H9 (cell line): ENCODE data around the gene ROBO4. TPM values are rescaled to one million over a fixed set of nuclear protein-coding genes. Genes with fewer than 3 reads are reported as not detected.

Experiments used
- DNase-seq: peaks from one replicate; pipeline ENCODE4 v3.0.0-alpha.2; 2017
- H2AFZ ChIP-seq: one replicate; pipeline ENCODE4 v1.6.1; 2013; ENCODE audit warnings: mild to moderate bottlenecking, low read length, control low read depth, moderate library complexity
- H2AK5ac ChIP-seq: 2 replicates; pipeline ENCODE4 v1.6.1; 2013; ENCODE audit warnings: low read length, control low read depth, mixed read lengths; ENCODE audit not compliant: insufficient read length
- H2BK120ac ChIP-seq: one replicate; pipeline ENCODE4 v1.6.1; 2013; ENCODE audit warnings: low read depth, mild to moderate bottlenecking, low read length, control low read depth, inconsistent platforms; ENCODE audit not compliant: poor library complexity, severe bottlenecking
- H2BK12ac ChIP-seq: 2 replicates; pipeline ENCODE4 v1.6.1; 2013; ENCODE audit warnings: low read length, control low read depth, mixed read lengths, low read depth; ENCODE audit not compliant: insufficient read length
- H2BK15ac ChIP-seq: 2 replicates; pipeline ENCODE4 v1.6.1; 2013; ENCODE audit warnings: low read depth, low read length, control low read depth
- H2BK20ac ChIP-seq: one replicate; pipeline ENCODE4 v1.6.1; 2013; ENCODE audit warnings: low read depth, mild to moderate bottlenecking, low read length, control low read depth, inconsistent platforms; ENCODE audit not compliant: poor library complexity, severe bottlenecking
- H2BK5ac ChIP-seq: 2 replicates; pipeline ENCODE4 v1.6.1; 2013; ENCODE audit warnings: low read length, control low read depth, mixed read lengths; ENCODE audit not compliant: insufficient read length
- H3K14ac ChIP-seq: 2 replicates; pipeline ENCODE4 v1.6.1; 2013; ENCODE audit warnings: low read length, control low read depth; ENCODE audit not compliant: insufficient read depth
- H3K18ac ChIP-seq: 2 replicates; pipeline ENCODE4 v1.6.1; 2013; ENCODE audit warnings: low read depth, mild to moderate bottlenecking, mixed read lengths, low read length, control low read depth; ENCODE audit not compliant: insufficient read length
- H3K23ac ChIP-seq: 2 replicates; pipeline ENCODE4 v1.6.1; 2013; ENCODE audit warnings: low read length, control low read depth, mixed read lengths, low read depth; ENCODE audit not compliant: insufficient read length
- H3K23me2 ChIP-seq: 2 replicates; pipeline ENCODE4 v1.6.1; 2013; ENCODE audit warnings: low read depth, mild to moderate bottlenecking, mixed read lengths, low read length, control low read depth; ENCODE audit not compliant: insufficient read length, poor library complexity, severe bottlenecking
- H3K27ac ChIP-seq: 2 replicates; pipeline ENCODE4 v1.5.1; 2013; ENCODE audit warnings: low read length, control low read depth, mixed read lengths, low read depth; ENCODE audit not compliant: insufficient read length
- H3K27me3 ChIP-seq: 2 replicates; pipeline ENCODE4 v1.6.1; 2013; ENCODE audit warnings: low read length, control low read depth, inconsistent platforms; ENCODE audit not compliant: insufficient read depth
- H3K4ac ChIP-seq: 2 replicates; pipeline ENCODE4 v1.6.1; 2013; ENCODE audit warnings: low read depth, mild to moderate bottlenecking, control low read depth, inconsistent platforms, low read length, moderate library complexity
- H3K4me1 ChIP-seq: 2 replicates; pipeline ENCODE4 v1.6.1; 2013; ENCODE audit warnings: low read length, control low read depth, inconsistent platforms; ENCODE audit not compliant: insufficient read depth
- H3K4me2 ChIP-seq: 2 replicates; pipeline ENCODE4 v1.6.1; 2013; ENCODE audit warnings: low read length, control low read depth, mixed read lengths; ENCODE audit not compliant: insufficient read length, insufficient read depth
- H3K56ac ChIP-seq: 2 replicates; pipeline ENCODE4 v1.6.1; 2013; ENCODE audit warnings: low read depth, mild to moderate bottlenecking, mixed read lengths, low read length, control low read depth; ENCODE audit not compliant: insufficient read length
- H3K79me1 ChIP-seq: 2 replicates; pipeline ENCODE4 v1.6.1; 2013; ENCODE audit warnings: low read depth, mild to moderate bottlenecking, moderate library complexity, low read length, control low read depth, inconsistent platforms; ENCODE audit not compliant: insufficient read depth, poor library complexity, severe bottlenecking
- H3K79me2 ChIP-seq: 2 replicates; pipeline ENCODE4 v1.6.1; 2013; ENCODE audit warnings: low read length, control low read depth, inconsistent platforms; ENCODE audit not compliant: insufficient read depth
- H3K9ac ChIP-seq: 2 replicates; pipeline ENCODE4 v1.6.1; 2013; ENCODE audit warnings: low read length, control low read depth, mixed read lengths; ENCODE audit not compliant: insufficient read length; ENCODE audit errors: extremely low read depth
- H3K9me3 ChIP-seq: one replicate; pipeline ENCODE4 v1.6.1; 2013; ENCODE audit warnings: low read depth, low read length, inconsistent platforms; ENCODE audit not compliant: control insufficient read depth
- H3T11ph ChIP-seq: one replicate; pipeline ENCODE4 v1.6.1; 2013; ENCODE audit warnings: mild to moderate bottlenecking, low read length, control low read depth, inconsistent platforms
- H4K20me1 ChIP-seq: one replicate; pipeline ENCODE4 v1.6.1; 2013; ENCODE audit not compliant: control insufficient read depth, insufficient read length, insufficient read depth
- H4K5ac ChIP-seq: 2 replicates; pipeline ENCODE4 v1.6.1; 2013; ENCODE audit warnings: low read depth, mild to moderate bottlenecking, mixed read lengths, low read length, control low read depth; ENCODE audit not compliant: insufficient read length
- H4K8ac ChIP-seq: replicated peaks from 2 replicates; pipeline ENCODE4 v1.6.1; 2013; ENCODE audit warnings: low read length, control low read depth, mixed read lengths, low read depth; ENCODE audit not compliant: insufficient read length
- H4K91ac ChIP-seq: 2 replicates; pipeline ENCODE4 v1.6.1; 2013; ENCODE audit warnings: low read depth, mild to moderate bottlenecking, moderate library complexity, mixed read lengths, low read length, control low read depth; ENCODE audit not compliant: insufficient read length
- H3K27ac Mint-ChIP-seq, 3 experiments: 2 replicates in 2 of 3; 3 replicates in 1 of 3; pipeline ENCODE4 v1.8.0; 2020 to 2021; ENCODE audit warnings: mixed read lengths in 3 of 3, mild to moderate bottlenecking in 1 of 3, moderate library complexity in 1 of 3
- H3K27me3 Mint-ChIP-seq: 2 replicates; pipeline ENCODE4 v1.8.0; 2021; ENCODE audit warnings: low read depth, mild to moderate bottlenecking, moderate library complexity, mixed read lengths
- H3K36me3 Mint-ChIP-seq, 3 experiments: 2 replicates in 2 of 3; 3 replicates in 1 of 3; pipeline ENCODE4 v1.8.0; 2020 to 2021; ENCODE audit warnings: low read depth in 3 of 3, mixed read lengths in 3 of 3; ENCODE audit not compliant: insufficient read depth in 1 of 3
- H3K4me1 Mint-ChIP-seq, 2 experiments: 2 replicates each; pipeline ENCODE4 v1.8.0; 2020; ENCODE audit warnings: mixed read lengths in 2 of 2
- H3K4me3 Mint-ChIP-seq, 2 experiments: 2 replicates in 1 of 2; 3 replicates in 1 of 2; pipeline ENCODE4 v1.8.0; 2020 to 2021; ENCODE audit warnings: mild to moderate bottlenecking in 2 of 2, mixed read lengths in 2 of 2, moderate library complexity in 1 of 2
- H3K9me3 Mint-ChIP-seq, 2 experiments: 2 replicates in 1 of 2; 3 replicates in 1 of 2; pipeline ENCODE4 v1.8.0; 2020; ENCODE audit warnings: mild to moderate bottlenecking in 2 of 2, mixed read lengths in 2 of 2, moderate library complexity in 1 of 2
- CTCF ChIP-seq: fragments of 200-600 bp; sonication (generic); conservative IDR thresholded peaks from 3 replicates; pipeline ENCODE4 v1.8.0; 2021; ENCODE audit warnings: antibody characterized with exemption, mild to moderate bottlenecking
- WGBS: extraction: QIAGEN DNeasy Blood & Tissue Kit; methylation state at CpG from one replicate; pipeline ENCODE4 v1.1.7; 2013; ENCODE audit warnings: missing lambda C conversion rate, low lambda C conversion rate, mixed read lengths; ENCODE audit not compliant: insufficient read length; ENCODE audit errors: extremely low coverage; 5-methylcytosine and 5-hydroxymethylcytosine counted together
- total RNA-seq: library from RNA; stranded (reverse); gene quantifications from 2 replicates; pipeline ENCODE4 v1.2.1, GENCODE V29; 2021

The ROBO4 gene
- total RNA-seq, 1 experiment from 2014 or later, result not detected

GRCh38 chr11:124890683-124891372, 6.8 kb downstream of the ROBO4 start:
- no peaks in the 10 kb centered on the region for H3K79me2 ChIP-seq
- H4K20me1 ChIP-seq, result no peaks in the 10 kb centered on the region
- H3K23me2 ChIP-seq, result no peaks in the 10 kb centered on the region
- H3K27ac ChIP-seq, result no peak overlapping the region
- H2BK12ac ChIP-seq, result no peak overlapping the region
- H3K27me3 ChIP-seq, result no peaks in the 10 kb centered on the region; the same call in 1 of the 2 replicates
- H2BK15ac ChIP-seq, result no peak overlapping the region
- no peak overlapping the region for H3K56ac ChIP-seq
- no CpG with 5 or more reads among the region's 9 CpGs for WGBS
- no peak overlapping the region for H3K4me2 ChIP-seq
- TF ChIP-seq CTCF, result no peak
- no peak overlapping the region for H3K4ac ChIP-seq
- peaks cover 29% of the 10 kb centered on the region for H3K27me3 Mint-ChIP-seq
- no peak overlapping the region for H2AK5ac ChIP-seq
- DNase-seq, result no peak
- H2BK5ac ChIP-seq, result no peak overlapping the region
- no peak overlapping the region for H3K9ac ChIP-seq
- no peaks in the 10 kb centered on the region for H3K9me3 Mint-ChIP-seq
- no peaks in the 10 kb centered on the region for H3K4me1 ChIP-seq
- H2BK20ac ChIP-seq, result no peak overlapping the region
- H3K36me3 Mint-ChIP-seq, result no peaks in the 10 kb centered on the region
- no peak overlapping the region for H2BK120ac ChIP-seq
- no peaks in the 10 kb centered on the region for H3K4me1 Mint-ChIP-seq
- no peak overlapping the region for H4K8ac ChIP-seq
- no peak overlapping the region for H4K5ac ChIP-seq
- H3K23ac ChIP-seq, result no peak overlapping the region
- H3T11ph ChIP-seq, result no peak overlapping the region
- H4K91ac ChIP-seq, result no peak overlapping the region
- no peak overlapping the region; a peak in 1 of 5 replicates for H3K4me3 Mint-ChIP-seq
- H3K79me1 ChIP-seq, result no peaks in the 10 kb centered on the region
- H3K27ac Mint-ChIP-seq, result no peak overlapping the region
- no peak overlapping the region for H2AFZ ChIP-seq
- no peak overlapping the region for H3K18ac ChIP-seq
- no peaks in the 10 kb centered on the region for H3K9me3 ChIP-seq
- no peak overlapping the region; the same call in 1 of the 2 replicates for H3K14ac ChIP-seq
